H1 (cell line): ENCODE results near the gene PIGC. TPM values are rescaled to one million over a fixed set of nuclear protein-coding genes. Genes with fewer than 3 reads are reported as not detected.

Experiments
- CTCF ChIA-PET: fragments of 300-600 bp; sonication (Branson Sonifier 250); formaldehyde crosslinking; loops from one replicate; lab custom pipeline; 2021; ENCODE audit not compliant: partially characterized antibody; lab: Charles Lee
- POLR2A ChIA-PET: fragments of 300-600 bp; sonication (Branson Sonifier 250); formaldehyde crosslinking; loops from one replicate; lab custom pipeline; 2021; ENCODE audit warnings: inconsistent platforms; ENCODE audit not compliant: partially characterized antibody; lab: Charles Lee
- DNase-seq, 2 experiments: peaks; one replicate each; pipeline versions ENCODE4 v3.0.0 to v3.0.0-alpha.2; 2010 to 2022; ENCODE audit warnings: low spot score in 2 of 2, low read depth in 1 of 2, mixed read lengths in 1 of 2
- FAIRE-seq: peaks from 2 replicates; lab custom pipeline; 2011; peaks lifted over from hg19 to GRCh38; lab: Jason Lieb, UNC
- H2AFZ ChIP-seq: 2 replicates; pipeline ENCODE4 v1.8.1; 2012; ENCODE audit warnings: low read length, inconsistent platforms
- H2AK5ac ChIP-seq: 2 replicates; pipeline ENCODE4 v1.6.1; 2013; ENCODE audit warnings: low read depth, low read length
- H2BK120ac ChIP-seq: replicated peaks from 2 replicates; pipeline ENCODE3; 2013; ENCODE audit warnings: low read depth, low read length, inconsistent platforms
- H2BK12ac ChIP-seq: 2 replicates; pipeline ENCODE4 v1.6.1; 2013; ENCODE audit warnings: low read depth, low read length
- H2BK15ac ChIP-seq: 2 replicates; pipeline ENCODE4 v1.6.1; 2013; ENCODE audit warnings: low read length
- H2BK20ac ChIP-seq: 2 replicates; pipeline ENCODE4 v1.6.1; 2013; ENCODE audit warnings: low read length
- H2BK5ac ChIP-seq: 2 replicates; pipeline ENCODE4 v1.6.1; 2013; ENCODE audit warnings: low read depth, low read length
- H3K14ac ChIP-seq: 2 replicates; pipeline ENCODE4 v1.6.1; 2013; ENCODE audit warnings: inconsistent platforms; ENCODE audit not compliant: insufficient read length
- H3K18ac ChIP-seq: 2 replicates; pipeline ENCODE4 v1.6.1; 2013; ENCODE audit warnings: low read length; ENCODE audit errors: extremely low read depth
- H3K23ac ChIP-seq: 2 replicates; pipeline ENCODE4 v1.6.1; 2013; ENCODE audit warnings: inconsistent platforms; ENCODE audit not compliant: insufficient read length
- H3K23me2 ChIP-seq: 2 replicates; pipeline ENCODE4 v1.6.1; 2013; ENCODE audit warnings: low read depth, low read length
- H3K27ac ChIP-seq: 2 replicates; pipeline ENCODE4 v1.6.1; 2011; ENCODE audit warnings: low read depth, low read length, inconsistent platforms
- H3K27me3 ChIP-seq, 4 experiments: replicated peaks in 1 of 4; 1 replicate in 1 of 4; 2 replicates in 3 of 4; pipeline versions ENCODE4 v1.6.1 to v1.8.1; 2011 to 2013; ENCODE audit warnings: low read length in 3 of 4, mild to moderate bottlenecking in 3 of 4, inconsistent platforms in 2 of 4, mixed read lengths in 2 of 4, moderate library complexity in 1 of 4; ENCODE audit not compliant: control insufficient read depth in 3 of 4, insufficient read depth in 3 of 4; ENCODE audit errors: extremely low read depth in 1 of 4
- H3K36me3 ChIP-seq, 4 experiments: 2 replicates each; pipeline versions ENCODE4 v1.6.1 to v1.8.1; 2011 to 2013; ENCODE audit warnings: mild to moderate bottlenecking in 4 of 4, low read length in 3 of 4, moderate library complexity in 2 of 4, control low read depth in 1 of 4, inconsistent platforms in 1 of 4; ENCODE audit not compliant: insufficient read depth in 4 of 4, control insufficient read depth in 2 of 4
- H3K4ac ChIP-seq: replicated peaks from 2 replicates; pipeline ENCODE3; 2013; ENCODE audit warnings: low read length, low read depth, mixed read lengths, inconsistent platforms; ENCODE audit not compliant: insufficient read length
- H3K4me1 ChIP-seq, 4 experiments: replicated peaks in 1 of 4; 1 replicate in 1 of 4; 2 replicates in 3 of 4; pipeline versions ENCODE4 v1.6.1 to v1.8.1; 2011 to 2013; ENCODE audit warnings: low read length in 3 of 4, inconsistent platforms in 2 of 4, mixed read lengths in 1 of 4; ENCODE audit not compliant: insufficient read depth in 4 of 4, control insufficient read depth in 3 of 4
- H3K4me2 ChIP-seq, 2 experiments: 2 replicates each; pipeline versions ENCODE4 v1.6.1 to v1.8.1; 2011 to 2013; ENCODE audit warnings: low read depth in 2 of 2, low read length in 2 of 2, control low read depth in 1 of 2, inconsistent platforms in 1 of 2, mild to moderate bottlenecking in 1 of 2; ENCODE audit not compliant: insufficient read depth in 1 of 2
- H3K4me3 ChIP-seq, 4 experiments: fragments of 200-600, 300-600 bp in 1 of 4; sonication (generic), shearing (Covaris generic), sonication (Bioruptor Twin) in 1 of 4; 2 replicates each; pipeline versions ENCODE4 v1.5.1 to v1.8.1; 2011 to 2016; ENCODE audit warnings: low read length in 4 of 4, low read depth in 3 of 4, control low read depth in 2 of 4, inconsistent platforms in 2 of 4, mild to moderate bottlenecking in 2 of 4, mixed read lengths in 1 of 4, moderate library complexity in 1 of 4; ENCODE audit not compliant: insufficient read depth in 2 of 4; ENCODE audit errors: extremely low read depth in 1 of 4
- H3K56ac ChIP-seq: replicated peaks from 2 replicates; pipeline ENCODE3; 2013; ENCODE audit warnings: low read depth, mild to moderate bottlenecking, mixed read lengths, low read length, inconsistent platforms; ENCODE audit not compliant: insufficient read length
- H3K79me1 ChIP-seq: 2 replicates; pipeline ENCODE4 v1.6.1; 2013; ENCODE audit warnings: low read depth, low read length, control low read depth
- H3K79me2 ChIP-seq, 2 experiments: 2 replicates each; pipeline versions ENCODE4 v1.6.1 to v1.8.1; 2012 to 2013; ENCODE audit warnings: low read length in 2 of 2, mild to moderate bottlenecking in 2 of 2, inconsistent platforms in 1 of 2; ENCODE audit not compliant: insufficient read depth in 2 of 2, control insufficient read depth in 1 of 2
- H3K9ac ChIP-seq, 4 experiments: replicated peaks in 1 of 4; 1 replicate in 1 of 4; 2 replicates in 3 of 4; pipeline versions ENCODE4 v1.6.1 to v1.8.1; 2011 to 2013; ENCODE audit warnings: low read depth in 3 of 4, low read length in 3 of 4, control low read depth in 2 of 4, mild to moderate bottlenecking in 2 of 4, moderate library complexity in 2 of 4, inconsistent platforms in 1 of 4; ENCODE audit errors: extremely low read depth in 1 of 4
- H3K9me3 ChIP-seq, 2 experiments: 2 replicates each; pipeline versions ENCODE4 v1.6.1 to v1.8.1; 2012 to 2013; ENCODE audit warnings: mild to moderate bottlenecking in 2 of 2, moderate library complexity in 2 of 2, control low read depth in 1 of 2, inconsistent platforms in 1 of 2, low read depth in 1 of 2, low read length in 1 of 2, mixed read lengths in 1 of 2; ENCODE audit not compliant: insufficient read depth in 2 of 2
- H4K20me1 ChIP-seq, 2 experiments: replicated peaks in 1 of 2; 2 replicates each; pipeline versions ENCODE3 to v1.8.1; 2011 to 2013; ENCODE audit warnings: inconsistent platforms in 2 of 2, low read length in 2 of 2, mild to moderate bottlenecking in 1 of 2; ENCODE audit not compliant: insufficient read depth in 2 of 2, control insufficient read depth in 1 of 2
- H4K5ac ChIP-seq: 2 replicates; pipeline ENCODE4 v1.6.1; 2013; ENCODE audit warnings: low read length, low read depth, mixed read lengths, inconsistent platforms; ENCODE audit not compliant: insufficient read length
- H4K8ac ChIP-seq: 2 replicates; pipeline ENCODE4 v1.8.0; 2013; ENCODE audit warnings: mild to moderate bottlenecking, moderate library complexity, low read length, inconsistent platforms; ENCODE audit not compliant: insufficient read depth; ENCODE audit errors: extremely low read depth
- H4K91ac ChIP-seq: replicated peaks from 2 replicates; pipeline ENCODE3; 2013; ENCODE audit warnings: low read length, mixed read lengths, inconsistent platforms; ENCODE audit not compliant: insufficient read length
- BACH1 ChIP-seq: IDR thresholded peaks from 2 replicates; pipeline ENCODE4 v1.6.1; 2012; ENCODE audit warnings: low read length, improper control_type of control experiment
- CTBP2 ChIP-seq: IDR thresholded peaks from 2 replicates; pipeline ENCODE4 v1.7.0; 2011; ENCODE audit warnings: borderline replicate concordance, mild to moderate bottlenecking, moderate library complexity, mixed read lengths, low read length; ENCODE audit not compliant: insufficient read depth, insufficient read length
- GABPA ChIP-seq: IDR thresholded peaks from 2 replicates; pipeline ENCODE4 v1.6.1; 2011; ENCODE audit warnings: mild to moderate bottlenecking, low read length, moderate library complexity, borderline replicate concordance; ENCODE audit not compliant: insufficient read depth
- HDAC2 ChIP-seq, 2 experiments: fragments of 300-600 bp in 1 of 2; sonication (generic) in 1 of 2; IDR thresholded peaks; 2 replicates each; pipeline ENCODE4 v1.6.1; 2011 to 2012; ENCODE audit warnings: low read depth in 2 of 2, low read length in 2 of 2, mild to moderate bottlenecking in 2 of 2, moderate library complexity in 2 of 2, borderline replicate concordance in 1 of 2, inconsistent platforms in 1 of 2
- KDM4A ChIP-seq: IDR thresholded peaks from one replicate; pipeline ENCODE4 v1.7.1; 2012; ENCODE audit warnings: low read depth, mild to moderate bottlenecking, moderate library complexity, low read length, inconsistent platforms; ENCODE audit not compliant: severe bottlenecking
- MAFK ChIP-seq: IDR thresholded peaks from 2 replicates; pipeline ENCODE4 v1.6.1; 2012; ENCODE audit warnings: low read depth, mild to moderate bottlenecking, improper control_type of control experiment, low read length
- RBBP5 ChIP-seq: IDR thresholded peaks from 2 replicates; pipeline ENCODE4 v1.7.1; 2012; ENCODE audit warnings: low read depth, mild to moderate bottlenecking, inconsistent platforms, low read length, moderate library complexity, borderline replicate concordance
- SIRT6 ChIP-seq: IDR thresholded peaks from one replicate; pipeline ENCODE4 v1.7.1; 2012; ENCODE audit warnings: low read length, inconsistent platforms
- SP1 ChIP-seq: IDR thresholded peaks from 2 replicates; pipeline ENCODE4 v1.6.1; 2011; ENCODE audit warnings: low read depth, low read length
- TAF7 ChIP-seq: optimal IDR thresholded peaks from 2 replicates; pipeline ENCODE3; 2011; ENCODE audit warnings: low read depth, mild to moderate bottlenecking, inconsistent platforms, low read length, moderate library complexity, borderline replicate concordance
- TEAD4 ChIP-seq: IDR thresholded peaks from 2 replicates; pipeline ENCODE4 v1.6.1; 2012; ENCODE audit warnings: low read depth, low read length, inconsistent platforms, mixed read lengths
- USF2 ChIP-seq: IDR thresholded peaks from 2 replicates; pipeline ENCODE4 v1.6.1; 2011; ENCODE audit warnings: low read length, improper control_type of control experiment
- YY1 ChIP-seq: IDR thresholded peaks from 2 replicates; pipeline ENCODE4 v1.6.1; 2011; ENCODE audit warnings: low read depth, mild to moderate bottlenecking, low read length
- ZNF274 ChIP-seq: IDR thresholded peaks from 2 replicates; pipeline ENCODE4 v1.7.0; 2012; ENCODE audit warnings: low read length, borderline replicate concordance; ENCODE audit errors: extremely low read depth
- WGBS, 2 experiments: shearing (Covaris generic) in 1 of 2; methylation state at CpG; one replicate each; pipeline versions ENCODE4 v1.1.6 to v1.1.7; 2013 to 2015; ENCODE audit warnings: low lambda C conversion rate in 2 of 2, mixed read lengths in 2 of 2, inconsistent platforms in 1 of 2, low coverage in 1 of 2, missing lambda C conversion rate in 1 of 2; ENCODE audit not compliant: insufficient replicate concordance in 2 of 2, insufficient coverage in 1 of 2, insufficient read length in 1 of 2; ENCODE audit errors: extremely low coverage in 1 of 2, missing lambda C conversion rate in 1 of 2; 5-methylcytosine and 5-hydroxymethylcytosine counted together
- polyA plus RNA-seq, 7 experiments: library from polyadenylated mRNA; depleted of rRNA in 3 of 7; stranded (reverse) in 5 of 7; unstranded in 2 of 7; fragments of >200 nt in 5 of 7; fragments of 200-250 nt in 2 of 7; gene quantifications; 1 replicate in 5 of 7; 2 replicates in 1 of 7; 4 replicates in 1 of 7; pipeline versions ENCODE4 v1.2.1 to v1.2.3, GENCODE V29; 2011 to 2013; ENCODE audit warnings: missing spikeins in 2 of 7, mixed read lengths in 2 of 7
- total RNA-seq: library from RNA; stranded (reverse); fragmentation: NEBNext Ultra II Directional; extraction: Animal tissue kit (Norgen Biotek cat#: 25700); gene quantifications from 2 replicates; pipeline ENCODE4 v1.2.1, GENCODE V29; 2021

Gene PIGC
- total and polyA plus RNA-seq, 2 of the 8 experiments (the other 6 are each of a cell fraction or from before 2014, with no cell fraction given) = 21.0 to 39.3 TPM

- H3K79me2 ChIP-seq = no peaks in the 10 kb centered on the region
- H3K27ac ChIP-seq = no peak overlapping the region
- no peaks in the 10 kb centered on the region for H4K20me1 ChIP-seq
- H3K4me3 ChIP-seq = no peak overlapping the region
- no peaks in the 10 kb centered on the region for H3K36me3 ChIP-seq
- H3K56ac ChIP-seq = no peak overlapping the region
- POLR2A ChIA-PET = no interaction called here
- H2BK20ac ChIP-seq = no peak overlapping the region
- H3K14ac ChIP-seq = no peak overlapping the region
- FAIRE-seq (no peak), DNase-seq (no peak)
- no peak overlapping the region for H3K18ac ChIP-seq
- no peak overlapping the region for H3K4me2 ChIP-seq
- no peak overlapping the region for H4K5ac ChIP-seq
- WGBS, 2 experiments = 77% methylated on average over 1 of the region's 1 CpG; no CpG with 5 or more reads in 1 of the 2 experiments
- H2BK5ac ChIP-seq = no peak overlapping the region
- H3K79me1 ChIP-seq = no peaks in the 10 kb centered on the region
- no peaks in the 10 kb centered on the region for H3K27me3 ChIP-seq
- H2AFZ ChIP-seq = no peak overlapping the region
- no peak overlapping the region for H4K8ac ChIP-seq
- no peaks in the 10 kb centered on the region for H3K23me2 ChIP-seq
- CTCF ChIA-PET = interaction anchor here (1.3 to 1.6 kb wide), 2 partner anchors 9 to 11 kb away, joined by 6 read pairs; no protein-coding TSS in a partner anchor
- H2BK15ac ChIP-seq = no peak overlapping the region
- H3K4ac ChIP-seq = no peak overlapping the region
- no peak overlapping the region for H2BK120ac ChIP-seq
- H4K91ac ChIP-seq = no peak overlapping the region
- H2AK5ac ChIP-seq = no peak overlapping the region
- H3K4me1 ChIP-seq = no peaks in the 10 kb centered on the region
- H3K23ac ChIP-seq = no peak overlapping the region
- no peaks in the 10 kb centered on the region for H3K9me3 ChIP-seq
- H3K9ac ChIP-seq = no peak overlapping the region
- H2BK12ac ChIP-seq = no peak overlapping the region
- TF ChIP-seq TEAD4 (no peak), ZNF274 (no peak), BACH1 (no peak), YY1 (no peak), KDM4A (no peak), RBBP5 (no peak), HDAC2 (IDR thresholded peaks at IDR 0.05; ENCODE audit: borderline replicate concordance in 1 of 2, low read depth in 2 of 2, low read length in 2 of 2) (no peak), SIRT6 (no peak), SP1 (no peak), TAF7 (no peak), GABPA (no peak), CTBP2 (no peak), USF2 (no peak), MAFK (no peak)
Measured at GRCh38 chr1:172408958-172409357, 34.9 kb downstream of the PIGC start.
